ENCODE results near the gene HTR1A. TPM values are rescaled to one million over a fixed set of nuclear protein-coding genes. Genes with fewer than 3 reads are reported as not detected.

Gene HTR1A
- total RNA-seq, result not detected in 3 replicates
- long read RNA-seq, result 0 reads

DNA sequence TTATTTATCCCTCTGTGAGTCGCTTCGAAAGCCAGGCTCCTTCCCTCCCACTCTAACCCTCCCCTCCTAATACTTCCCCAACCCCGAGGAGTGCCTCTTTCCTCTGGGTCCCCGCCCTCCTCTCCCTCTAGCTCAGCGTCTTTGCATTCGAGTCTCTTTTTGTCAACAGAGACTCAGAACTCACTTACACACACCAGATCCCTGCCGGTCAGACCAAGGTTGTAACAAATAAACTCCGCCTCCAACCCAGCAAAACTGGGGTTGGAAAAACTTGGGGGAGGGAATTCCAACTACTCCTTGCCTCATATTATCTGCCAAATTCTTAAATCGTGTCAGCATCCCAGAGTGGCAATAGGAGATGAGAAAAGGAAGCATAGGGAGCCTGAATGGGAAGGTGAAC lies at the start of gene HTR1A:
Gene HTR1A (minus strand): TSS at position 167 of the 400 bp plus-strand sequence. CDS start 726 bp downstream, outside the sequence.
- H3K27me3 Mint-ChIP-seq (ENCODE audit: low read depth), result peaks cover 50% of the 10 kb centered on the region
- H3K4me3 Mint-ChIP-seq (ENCODE audit: unreplicated experiment), result no peak within 1 kb of the TSS
- no peak for DNase-seq (ENCODE audit: low spot score)
- H3K9me3 Mint-ChIP-seq (ENCODE audit: low read depth), result peaks cover 2% of the 10 kb centered on the region
- H3K27ac Mint-ChIP-seq (ENCODE audit: unreplicated experiment), result no peak within 1 kb of the TSS
- peaks cover 3% of the 10 kb centered on the region for H3K4me1 Mint-ChIP-seq (ENCODE audit: low read depth)
- no peak for TF ChIP-seq CTCF (IDR thresholded peaks at IDR 0.05)
- H3K36me3 Mint-ChIP-seq (ENCODE audit: low read depth), result peaks cover 2% of the 10 kb centered on the region

DNA sequence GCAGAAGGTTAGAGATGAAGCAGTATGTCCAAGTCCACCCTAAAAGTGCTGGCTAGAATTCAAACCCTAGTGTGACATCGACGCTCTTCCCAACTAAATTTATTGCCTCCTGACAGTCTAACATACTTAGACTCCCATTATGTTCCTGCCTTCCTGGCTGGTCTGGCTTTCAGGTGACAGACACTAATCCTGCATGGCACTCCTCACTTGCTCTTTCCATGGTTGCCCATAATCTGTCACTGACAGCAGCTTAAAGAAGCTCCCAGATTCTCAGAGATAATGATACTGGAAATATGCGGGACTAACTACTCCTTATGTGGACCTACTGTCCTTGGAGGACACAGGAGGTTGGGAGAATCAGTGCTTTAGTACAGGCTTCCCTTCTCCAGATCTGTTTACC lies 41.7 kb upstream of the HTR1A start:
- Mint-ChIP-seq H3K4me1 (ENCODE audit: low read depth) (no peaks in the 10 kb centered on the region), H3K27me3 (ENCODE audit: low read depth) (no peaks in the 10 kb centered on the region), H3K4me3 (ENCODE audit: unreplicated experiment) (no peak overlapping the region), H3K9me3 (ENCODE audit: low read depth) (peaks cover 2% of the 10 kb centered on the region), H3K36me3 (ENCODE audit: low read depth) (no peaks in the 10 kb centered on the region), H3K27ac (ENCODE audit: unreplicated experiment) (no peak overlapping the region)
- TF ChIP-seq CTCF (IDR thresholded peaks at IDR 0.05), result no peak
- DNase-seq (ENCODE audit: low spot score), result no peak

DNA sequence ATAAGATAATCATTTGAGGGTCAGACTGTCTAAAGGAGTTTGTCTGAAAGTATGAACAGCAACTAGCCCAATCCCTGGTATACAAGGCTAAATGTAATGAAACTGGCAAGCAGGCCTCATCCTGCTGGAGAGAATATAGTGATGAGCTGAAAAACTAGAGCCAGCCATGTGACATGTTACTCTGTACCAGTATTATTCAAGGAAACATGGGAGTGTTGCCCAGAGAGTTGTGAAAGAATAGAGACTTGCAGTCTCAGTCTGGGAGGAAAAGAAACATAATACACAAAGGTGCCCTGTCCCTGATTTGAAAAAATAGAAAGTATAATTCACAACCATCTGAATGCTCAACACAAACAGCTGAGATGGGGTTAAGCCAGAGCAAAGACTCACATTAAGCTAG lies 37.9 kb upstream of the HTR1A start:
- H3K36me3 Mint-ChIP-seq (ENCODE audit: low read depth), result no peaks in the 10 kb centered on the region
- H3K9me3 Mint-ChIP-seq (ENCODE audit: low read depth), result peaks cover 7% of the 10 kb centered on the region
- H3K27me3 Mint-ChIP-seq (ENCODE audit: low read depth), result no peaks in the 10 kb centered on the region
- no peak overlapping the region for H3K4me3 Mint-ChIP-seq (ENCODE audit: unreplicated experiment)
- TF ChIP-seq CTCF (IDR thresholded peaks at IDR 0.05), result no peak
- DNase-seq (ENCODE audit: low spot score), result no peak
- H3K27ac Mint-ChIP-seq (ENCODE audit: unreplicated experiment), result no peak overlapping the region
- H3K4me1 Mint-ChIP-seq (ENCODE audit: low read depth), result no peaks in the 10 kb centered on the region

DNA sequence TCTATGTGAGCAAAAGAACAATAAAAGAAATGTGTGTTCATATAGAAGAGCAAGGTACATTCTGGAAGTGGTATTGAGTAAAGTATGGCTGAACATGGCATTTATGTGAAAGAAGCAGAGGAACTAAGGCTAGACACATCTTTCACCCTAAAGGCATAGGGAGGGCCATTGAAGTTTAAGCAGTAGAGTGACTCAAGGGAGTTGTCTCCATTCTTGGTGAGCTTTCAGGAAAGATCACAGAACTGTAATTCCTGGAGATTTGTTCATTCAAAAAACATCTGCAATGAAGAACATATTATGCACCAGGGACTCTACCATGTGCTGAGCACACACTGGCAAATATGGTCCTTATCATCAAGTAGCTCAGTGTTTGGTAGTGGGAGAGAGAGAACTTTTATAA lies 24.8 kb upstream of the HTR1A start:
- Mint-ChIP-seq H3K36me3 (ENCODE audit: low read depth) (no peaks in the 10 kb centered on the region), H3K27me3 (ENCODE audit: low read depth) (no peaks in the 10 kb centered on the region), H3K4me1 (ENCODE audit: low read depth) (no peaks in the 10 kb centered on the region), H3K4me3 (ENCODE audit: unreplicated experiment) (no peak overlapping the region), H3K9me3 (ENCODE audit: low read depth) (peaks cover 4% of the 10 kb centered on the region), H3K27ac (ENCODE audit: unreplicated experiment) (no peak overlapping the region)
- DNase-seq (ENCODE audit: low spot score), result no peak
- TF ChIP-seq CTCF (IDR thresholded peaks at IDR 0.05), result no peak

- Mint-ChIP-seq H3K4me1 (ENCODE audit: low read depth) (no peaks in the 10 kb centered on the region), H3K27ac (ENCODE audit: unreplicated experiment) (no peak overlapping the region), H3K4me3 (ENCODE audit: unreplicated experiment) (no peak overlapping the region), H3K9me3 (ENCODE audit: low read depth) (peaks cover 12% of the 10 kb centered on the region), H3K27me3 (ENCODE audit: low read depth) (peaks cover 2% of the 10 kb centered on the region), H3K36me3 (ENCODE audit: low read depth) (no peaks in the 10 kb centered on the region)
- TF ChIP-seq CTCF (IDR thresholded peaks at IDR 0.05), result no peak
- DNase-seq (ENCODE audit: low spot score), result no peak
Observed at GRCh38 chr5:63981864-63982263, 19.6 kb upstream of the HTR1A start.
